A549 treated with ZK216348 at 1 μM for 4 hours (cell line): ENCODE results near the gene KIR2DL1. TPM values are rescaled to one million over a fixed set of nuclear protein-coding genes. Genes with fewer than 3 reads are reported as not detected.

ENCODE experiments used
- total RNA-seq: library from RNA; stranded (reverse); fragments of 200-300 nt; extraction: Qiagen RNA extraction; gene quantifications from 5 replicates; pipeline ENCODE4 v1.2.3, GENCODE V29; 2022; ENCODE audit warnings: low read depth

The KIR2DL1 gene
- total RNA-seq, result not detected in 5 replicates

GRCh38 chr19:54769646-54770045 is at the start of gene KIR2DL1:
TSS of gene KIR2DL1 (plus strand) at chr19:54769793. CDS start at chr19:54769851, 58 bp downstream.

GRCh38 chr19:54724142-54724541 is 45.5 kb upstream of the KIR2DL1 start, which contains the start of gene KIR3DL3:
TSS of gene KIR3DL3 (plus strand) at chr19:54724442. CDS start at chr19:54724497, 55 bp downstream.

GRCh38 chr19:54738306-54738705 is 31.3 kb upstream of the KIR2DL1 start, which contains the start of gene KIR2DL3:
TSS of gene KIR2DL3 (plus strand) at chr19:54738513. CDS start at chr19:54738546, 33 bp downstream.

GRCh38 chr19:54803410-54803809 is 33.8 kb downstream of the KIR2DL1 start, which contains the start of gene KIR2DL4:
TSS of gene KIR2DL4 (plus strand) at chr19:54803610. CDS start at chr19:54803652, 42 bp downstream.

GRCh38 chr19:54816251-54816650 is 46.7 kb downstream of the KIR2DL1 start, which contains the start of gene KIR3DL1:
TSS of gene KIR3DL1 (plus strand) at chr19:54816468.

GRCh38 chr19:54832496-54832895 is 62.9 kb downstream of the KIR2DL1 start, which contains the start of gene KIR2DS4:
TSS of gene KIR2DS4 (plus strand) at chr19:54832676.

Other genes with a start within 250 kb of the KIR2DL1 start
- 0.09 TPM in 1 of 5 replicates, not detected in the others for gene LILRA2, start 196.0 kb upstream of the KIR2DL1 start, total RNA-seq
- not detected in 5 replicates for gene LILRA1, start 176.2 kb upstream of the KIR2DL1 start, total RNA-seq
- gene LILRB1, start 139.3 kb upstream of the KIR2DL1 start, total RNA-seq, result 0.07 TPM in 1 of 5 replicates, not detected in the others
- gene LILRB4, start 106.8 kb upstream of the KIR2DL1 start, total RNA-seq, result not detected in 5 replicates
- gene KIR3DL3, start 45.4 kb upstream of the KIR2DL1 start, total RNA-seq, result not detected in 5 replicates
- gene KIR2DL3, start 31.3 kb upstream of the KIR2DL1 start, total RNA-seq, result not detected in 5 replicates
- not detected in 5 replicates for gene KIR2DL4, start 33.8 kb downstream of the KIR2DL1 start, total RNA-seq
- not detected in 5 replicates for gene KIR3DL1, start 46.7 kb downstream of the KIR2DL1 start, total RNA-seq
- gene KIR2DS4, start 62.9 kb downstream of the KIR2DL1 start, total RNA-seq, result not detected in 5 replicates
- not detected in 5 replicates for gene KIR3DL2, start 80.7 kb downstream of the KIR2DL1 start, total RNA-seq
- not detected in 5 replicates for gene FCAR, start 104.4 kb downstream of the KIR2DL1 start, total RNA-seq
- gene NCR1, start 136.4 kb downstream of the KIR2DL1 start, total RNA-seq, result not detected in 5 replicates
- 0.08 TPM in 1 of 5 replicates, not detected in the others for gene NLRP7, start 177.7 kb downstream of the KIR2DL1 start, total RNA-seq
- gene NLRP2, start 196.6 kb downstream of the KIR2DL1 start, total RNA-seq, result 22.7 to 28.3 TPM (median 27.2 TPM) in 5 replicates